HG02852 (cell line): ENCODE results near the gene FAF1.
"Not testable (repeated sequence)": the region's sequence is repeated elsewhere in the genome, so short reads cannot be mapped to it uniquely, and the experiment has no call there.

ENCODE experiments used
- ATAC-seq: cut with Tn5 transposase; IDR thresholded peaks from one replicate; pipeline ENCODE4 v1.9.1; 2021; ENCODE audit warnings: mild to moderate bottlenecking, moderate library complexity; ENCODE audit not compliant: unreplicated experiment

FAF1 gene

GRCh38 chr1:50858761-50859160 lies 101.3 kb downstream of the FAF1 start:
- ATAC-seq: no peak

- no peak for ATAC-seq
Observed at GRCh38 chr1:50857702-50858101, 102.4 kb downstream of the FAF1 start.

- no peak for ATAC-seq
Observed at GRCh38 chr1:50853325-50853724, 106.7 kb downstream of the FAF1 start.

GRCh38 chr1:50852889-50853288 lies 107.2 kb downstream of the FAF1 start:
- ATAC-seq: no peak

GRCh38 chr1:50851466-50851865 lies 108.6 kb downstream of the FAF1 start:
- ATAC-seq: no peak

- ATAC-seq: no peak
Observed at GRCh38 chr1:50851034-50851433, 109.0 kb downstream of the FAF1 start.

- ATAC-seq: no peak
Observed at GRCh38 chr1:50847303-50847702, 112.8 kb downstream of the FAF1 start.

GRCh38 chr1:50846224-50846839 lies 113.7 kb downstream of the FAF1 start:
- no peak for ATAC-seq

GRCh38 chr1:50841791-50842387 lies 118.2 kb downstream of the FAF1 start:
- ATAC-seq: no peak

- ATAC-seq: no peak
Observed at GRCh38 chr1:50836117-50836516, 124.0 kb downstream of the FAF1 start.

- ATAC-seq: no peak
Observed at GRCh38 chr1:50833216-50833615, 126.9 kb downstream of the FAF1 start.

- ATAC-seq: no peak
Observed at GRCh38 chr1:50832167-50832566, 127.9 kb downstream of the FAF1 start.

- ATAC-seq: no peak
Observed at GRCh38 chr1:50831300-50832061, 128.6 kb downstream of the FAF1 start.

- no peak for ATAC-seq
Observed at GRCh38 chr1:50830621-50831020, 129.4 kb downstream of the FAF1 start.

GRCh38 chr1:50829014-50829958 lies 130.8 kb downstream of the FAF1 start:
- ATAC-seq: no peak

GRCh38 chr1:50827546-50827945 lies 132.5 kb downstream of the FAF1 start:
- ATAC-seq: no peak

GRCh38 chr1:50826792-50827191 lies 133.3 kb downstream of the FAF1 start:
- not testable (repeated sequence) for ATAC-seq

- no peak for ATAC-seq
Observed at GRCh38 chr1:50822035-50822776, 137.9 kb downstream of the FAF1 start.

GRCh38 chr1:50820545-50820944 lies 139.5 kb downstream of the FAF1 start:
- no peak for ATAC-seq

- peak; percentile 66 for ATAC-seq
Observed at GRCh38 chr1:50812346-50812745, 147.7 kb downstream of the FAF1 start.
